ENCODE measurements around the gene DCP1A. TPM values are rescaled to one million over a fixed set of nuclear protein-coding genes. Genes with fewer than 3 reads are reported as not detected.
A peak's percentile ranks its signal among the peaks of the same experiment; 100 is the strongest.

Gene DCP1A
- total and polyA plus RNA-seq, 2 experiments from 2014 or later = 20.4 to 34.5 TPM

- TF ChIP-seq, protein P1, sequence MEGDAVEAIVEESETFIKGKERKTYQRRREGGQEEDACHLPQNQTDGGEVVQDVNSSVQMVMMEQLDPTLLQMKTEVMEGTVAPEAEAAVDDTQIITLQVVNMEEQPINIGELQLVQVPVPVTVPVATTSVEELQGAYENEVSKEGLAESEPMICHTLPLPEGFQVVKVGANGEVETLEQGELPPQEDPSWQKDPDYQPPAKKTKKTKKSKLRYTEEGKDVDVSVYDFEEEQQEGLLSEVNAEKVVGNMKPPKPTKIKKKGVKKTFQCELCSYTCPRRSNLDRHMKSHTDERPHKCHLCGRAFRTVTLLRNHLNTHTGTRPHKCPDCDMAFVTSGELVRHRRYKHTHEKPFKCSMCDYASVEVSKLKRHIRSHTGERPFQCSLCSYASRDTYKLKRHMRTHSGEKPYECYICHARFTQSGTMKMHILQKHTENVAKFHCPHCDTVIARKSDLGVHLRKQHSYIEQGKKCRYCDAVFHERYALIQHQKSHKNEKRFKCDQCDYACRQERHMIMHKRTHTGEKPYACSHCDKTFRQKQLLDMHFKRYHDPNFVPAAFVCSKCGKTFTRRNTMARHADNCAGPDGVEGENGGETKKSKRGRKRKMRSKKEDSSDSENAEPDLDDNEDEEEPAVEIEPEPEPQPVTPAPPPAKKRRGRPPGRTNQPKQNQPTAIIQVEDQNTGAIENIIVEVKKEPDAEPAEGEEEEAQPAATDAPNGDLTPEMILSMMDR (IDR thresholded peaks at IDR 0.05; ENCODE audit: poor library complexity) = no peak
- TF ChIP-seq EZH2 (IDR thresholded peaks at IDR 0.05; ENCODE audit: borderline replicate concordance) (no peak), EZH2phosphoT487 (IDR thresholded peaks at IDR 0.05; ENCODE audit: low read depth, severe bottlenecking, unreplicated experiment) (no peak)
- H3K4me3 ChIP-seq = no peak overlapping the region
- H3K27ac ChIP-seq = no peak overlapping the region
- H3K4me1 ChIP-seq (ENCODE audit: insufficient read depth) = peaks cover 15% of the 10 kb centered on the region
- H3K4me2 ChIP-seq = no peak overlapping the region
- H3K36me3 ChIP-seq (replicated peaks; ENCODE audit: insufficient read depth, low read depth) = no peaks in the 10 kb centered on the region
- peaks cover 29% of the 10 kb centered on the region for H3K79me2 ChIP-seq
- H2AFZ ChIP-seq = no peak overlapping the region
- H3K9me3 ChIP-seq (ENCODE audit: low read depth) = no peaks in the 10 kb centered on the region
- H3K27me3 ChIP-seq = no peaks in the 10 kb centered on the region
- no peak for DNase-seq (ENCODE audit: low spot score)
- peaks cover 22% of the 10 kb centered on the region for H4K20me1 ChIP-seq (ENCODE audit: insufficient read depth, poor library complexity, severe bottlenecking)
- WGBS (ENCODE audit: low lambda C conversion rate, missing lambda C conversion rate) = 100% methylated on average over 4 of the region's 4 CpGs
- H3K9me2 ChIP-seq (replicated peaks; ENCODE audit: insufficient read depth) = no peaks in the 10 kb centered on the region
Observed at GRCh38 chr3:53257465-53257864, 89.9 kb downstream of the DCP1A start.

- Histone ChIP-seq H3K79me2 (peaks cover 37% of the 10 kb centered on the region), H3K36me3 (replicated peaks; ENCODE audit: insufficient read depth, low read depth) (no peaks in the 10 kb centered on the region), H3K4me1 (ENCODE audit: insufficient read depth) (peaks cover 21% of the 10 kb centered on the region), H3K27me3 (no peaks in the 10 kb centered on the region), H3K9me2 (replicated peaks; ENCODE audit: insufficient read depth) (no peaks in the 10 kb centered on the region), H3K4me3 (no peak overlapping the region), H3K9me3 (ENCODE audit: low read depth) (no peaks in the 10 kb centered on the region), H3K27ac (no peak overlapping the region), H4K20me1 (ENCODE audit: insufficient read depth, poor library complexity, severe bottlenecking) (peaks cover 28% of the 10 kb centered on the region), H2AFZ (no peak overlapping the region), H3K4me2 (no peak overlapping the region)
- WGBS (ENCODE audit: low lambda C conversion rate, missing lambda C conversion rate) = 98% methylated on average over 5 of the region's 5 CpGs
- no peak for TF ChIP-seq EZH2 (IDR thresholded peaks at IDR 0.05; ENCODE audit: borderline replicate concordance)
- TF ChIP-seq, protein P1 (IDR thresholded peaks at IDR 0.05; ENCODE audit: poor library complexity) = no peak
- DNase-seq (ENCODE audit: low spot score) = no peak
Observed at GRCh38 chr3:53256704-53257055, 90.7 kb downstream of the DCP1A start.

GRCh38 chr3:53255775-53256703 lies 91.3 kb downstream of the DCP1A start, which contains the start of gene TKT:
Gene TKT (minus strand): TSS chr3:53256022. CDS start chr3:53255942, 80 bp downstream.
- Histone ChIP-seq H3K4me2 (peak within 1 kb of the TSS; percentile 99), H3K9me2 (replicated peaks; ENCODE audit: insufficient read depth) (no peaks in the 10 kb centered on the region), H3K36me3 (replicated peaks; ENCODE audit: insufficient read depth, low read depth) (no peaks in the 10 kb centered on the region), H3K27me3 (no peaks in the 10 kb centered on the region), H3K79me2 (peaks cover 43% of the 10 kb centered on the region), H3K27ac (peak within 1 kb of the TSS; percentile 92), H3K4me1 (ENCODE audit: insufficient read depth) (peaks cover 21% of the 10 kb centered on the region), H3K4me3 (peak within 1 kb of the TSS; percentile 92), H3K9me3 (ENCODE audit: low read depth) (no peaks in the 10 kb centered on the region), H4K20me1 (ENCODE audit: insufficient read depth, poor library complexity, severe bottlenecking) (peaks cover 34% of the 10 kb centered on the region), H2AFZ (peak within 1 kb of the TSS; percentile 78)
- no peak for TF ChIP-seq EZH2 (IDR thresholded peaks at IDR 0.05; ENCODE audit: borderline replicate concordance)
- no peak for TF ChIP-seq EZH2phosphoT487 (IDR thresholded peaks at IDR 0.05; ENCODE audit: low read depth, severe bottlenecking, unreplicated experiment)
- TF ChIP-seq, protein P1 (IDR thresholded peaks at IDR 0.05; ENCODE audit: poor library complexity) = no peak
- 30% methylated on average over 30 of the region's 66 CpGs for WGBS (ENCODE audit: low lambda C conversion rate, missing lambda C conversion rate)
- peak; percentile 96 for DNase-seq (ENCODE audit: low spot score)
